Caki2 (cell line): ENCODE measurements around the gene PCCB. TPM values are rescaled to one million over a fixed set of nuclear protein-coding genes. Genes with fewer than 3 reads are reported as not detected.
"Not testable (repeated sequence)": the region's sequence is repeated elsewhere in the genome, so short reads cannot be mapped to it uniquely, and the experiment has no call there.

Source experiments
- DNase-seq: peaks from one replicate; pipeline ENCODE4 v3.0.0-alpha.2; 2015; ENCODE audit warnings: low read depth
- in situ Hi-C: cut with HindIII; loops from 2 replicates; pipeline ENCODE4 v1.10.0; 2016; ENCODE audit warnings: low sequenced_read_pairs, low pct_unique_long_range_greater_than_20kb, mixed read lengths
- total RNA-seq: library from RNA; depleted of rRNA; stranded (reverse); fragments of >200 nt; shearing (Covaris generic); gene quantifications from 2 replicates; pipeline ENCODE4 v1.2.3, GENCODE V29; 2014; ENCODE audit warnings: low replicate concordance

The PCCB gene
- total RNA-seq, 1 experiment from 2014 or later, result 65.5 TPM

- no peak for DNase-seq
- in situ Hi-C loops, result no loop called here
Observed at GRCh38 chr3:136255672-136256406, 5.7 kb downstream of the PCCB start.

- no peak for DNase-seq
- in situ Hi-C loops, result no loop called here
Observed at GRCh38 chr3:136258199-136258598, 8.1 kb downstream of the PCCB start.

- in situ Hi-C loops, result no loop called here
- DNase-seq, result no peak
Observed at GRCh38 chr3:136261826-136262225, 11.7 kb downstream of the PCCB start.

GRCh38 chr3:136262559-136262958, 12.4 kb downstream of the PCCB start:
- DNase-seq, result no peak
- in situ Hi-C loops, result no loop called here

GRCh38 chr3:136263251-136263650, 13.1 kb downstream of the PCCB start:
- DNase-seq, result no peak
- in situ Hi-C loops, result no loop called here

- DNase-seq, in situ Hi-C loops: not testable (repeated sequence)
Observed at GRCh38 chr3:136266468-136267125, 16.5 kb downstream of the PCCB start.

- DNase-seq, result no peak
- in situ Hi-C loops, result no loop called here
Observed at GRCh38 chr3:136267235-136267634, 17.1 kb downstream of the PCCB start.

- in situ Hi-C loops, result no loop called here
- DNase-seq, result no peak
Observed at GRCh38 chr3:136270179-136270578, 20.0 kb downstream of the PCCB start.

- in situ Hi-C loops, DNase-seq: not testable (repeated sequence)
Observed at GRCh38 chr3:136271626-136272025, 21.5 kb downstream of the PCCB start.

GRCh38 chr3:136276049-136276755, 26.1 kb downstream of the PCCB start:
- in situ Hi-C loops, result no loop called here

GRCh38 chr3:136277115-136277514, 27.0 kb downstream of the PCCB start:
- in situ Hi-C loops, result no loop called here
- no peak for DNase-seq

More at GRCh38 chr3:136276049-136276755, 26.1 kb downstream of the PCCB start:
- DNase-seq, result no peak

- in situ Hi-C loops, result no loop called here
- no peak for DNase-seq
Observed at GRCh38 chr3:136277634-136278033, 27.5 kb downstream of the PCCB start.

GRCh38 chr3:136279092-136279491, 29.0 kb downstream of the PCCB start:
- in situ Hi-C loops, result no loop called here
- no peak for DNase-seq

- no peak for DNase-seq
- in situ Hi-C loops, result no loop called here
Observed at GRCh38 chr3:136280961-136281360, 30.8 kb downstream of the PCCB start.

GRCh38 chr3:136281966-136282520, 31.9 kb downstream of the PCCB start:
- no peak for DNase-seq
- in situ Hi-C loops, result no loop called here

- in situ Hi-C loops, result no loop called here
- DNase-seq, result no peak
Observed at GRCh38 chr3:136283627-136284026, 33.5 kb downstream of the PCCB start.

- DNase-seq, result no peak
- in situ Hi-C loops, result no loop called here
Observed at GRCh38 chr3:136291302-136291701, 41.2 kb downstream of the PCCB start.

- in situ Hi-C loops, result no loop called here
- DNase-seq, result no peak
Observed at GRCh38 chr3:136292500-136292899, 42.4 kb downstream of the PCCB start.

GRCh38 chr3:136293279-136293678, 43.1 kb downstream of the PCCB start:
- in situ Hi-C loops, result no loop called here
- no peak for DNase-seq
